Measurements from ENCODE around the gene EFL1.

Gene EFL1

GRCh38 chr15:82130248-82130647, 132.3 kb downstream of the EFL1 start:
- no peaks in the 10 kb centered on the region for H3K27me3 ChIP-seq (ENCODE audit: insufficient read depth, insufficient read length)
- no peak overlapping the region for H3K4me3 ChIP-seq (ENCODE audit: insufficient read length, low read depth)
- H3K36me3 ChIP-seq (ENCODE audit: insufficient read depth, insufficient read length, low read length) = peaks cover 13% of the 10 kb centered on the region
- TF ChIP-seq SUZ12 (IDR thresholded peaks at IDR 0.05; ENCODE audit: extremely low read depth, insufficient read depth, insufficient read length) (no peak), YY1 (IDR thresholded peaks at IDR 0.05; ENCODE audit: insufficient read depth, insufficient read length) (no peak), ZNF274 (IDR thresholded peaks at IDR 0.05; ENCODE audit: low read depth, low read length) (no peak)
- DNase-seq (ENCODE audit: low read depth, low spot score) = no peak
- no peaks in the 10 kb centered on the region for H3K9me3 ChIP-seq (ENCODE audit: insufficient read depth, low read length)
- H3K4me1 ChIP-seq (ENCODE audit: insufficient read depth, insufficient read length) = no peaks in the 10 kb centered on the region
- H3K9ac ChIP-seq (ENCODE audit: insufficient read length, low read depth) = no peak overlapping the region

GRCh38 chr15:82129761-82130160, 132.8 kb downstream of the EFL1 start:
- Histone ChIP-seq H3K9me3 (ENCODE audit: insufficient read depth, low read length) (no peaks in the 10 kb centered on the region), H3K4me1 (ENCODE audit: insufficient read depth, insufficient read length) (no peaks in the 10 kb centered on the region), H3K27me3 (ENCODE audit: insufficient read depth, insufficient read length) (no peaks in the 10 kb centered on the region), H3K36me3 (ENCODE audit: insufficient read depth, insufficient read length, low read length) (peaks cover 13% of the 10 kb centered on the region), H3K4me3 (ENCODE audit: insufficient read length, low read depth) (no peak overlapping the region), H3K9ac (ENCODE audit: insufficient read length, low read depth) (no peak overlapping the region)
- TF ChIP-seq ZNF274 (IDR thresholded peaks at IDR 0.05; ENCODE audit: low read depth, low read length) (no peak), SUZ12 (IDR thresholded peaks at IDR 0.05; ENCODE audit: extremely low read depth, insufficient read depth, insufficient read length) (no peak), YY1 (IDR thresholded peaks at IDR 0.05; ENCODE audit: insufficient read depth, insufficient read length) (no peak)
- no peak for DNase-seq (ENCODE audit: low read depth, low spot score)

- Histone ChIP-seq H3K4me1 (ENCODE audit: insufficient read depth, insufficient read length) (no peaks in the 10 kb centered on the region), H3K9me3 (ENCODE audit: insufficient read depth, low read length) (no peaks in the 10 kb centered on the region), H3K9ac (ENCODE audit: insufficient read length, low read depth) (no peak overlapping the region), H3K36me3 (ENCODE audit: insufficient read depth, insufficient read length, low read length) (peaks cover 13% of the 10 kb centered on the region), H3K4me3 (ENCODE audit: insufficient read length, low read depth) (no peak overlapping the region), H3K27me3 (ENCODE audit: insufficient read depth, insufficient read length) (no peaks in the 10 kb centered on the region)
- DNase-seq (ENCODE audit: low read depth, low spot score) = no peak
- TF ChIP-seq ZNF274 (IDR thresholded peaks at IDR 0.05; ENCODE audit: low read depth, low read length) = no peak
- no peak for TF ChIP-seq SUZ12 (IDR thresholded peaks at IDR 0.05; ENCODE audit: extremely low read depth, insufficient read depth, insufficient read length)
- no peak for TF ChIP-seq YY1 (IDR thresholded peaks at IDR 0.05; ENCODE audit: insufficient read depth, insufficient read length)
These were observed 133.3 kb downstream of the EFL1 start for GRCh38 chr15:82129149-82129692.

- no peaks in the 10 kb centered on the region for H3K9me3 ChIP-seq (ENCODE audit: insufficient read depth, low read length)
- TF ChIP-seq YY1 (IDR thresholded peaks at IDR 0.05; ENCODE audit: insufficient read depth, insufficient read length) (no peak), SUZ12 (IDR thresholded peaks at IDR 0.05; ENCODE audit: extremely low read depth, insufficient read depth, insufficient read length) (no peak), ZNF274 (IDR thresholded peaks at IDR 0.05; ENCODE audit: low read depth, low read length) (no peak)
- no peaks in the 10 kb centered on the region for H3K27me3 ChIP-seq (ENCODE audit: insufficient read depth, insufficient read length)
- H3K4me3 ChIP-seq (ENCODE audit: insufficient read length, low read depth) = no peak overlapping the region
- no peak overlapping the region for H3K9ac ChIP-seq (ENCODE audit: insufficient read length, low read depth)
- H3K36me3 ChIP-seq (ENCODE audit: insufficient read depth, insufficient read length, low read length) = peaks cover 13% of the 10 kb centered on the region
- H3K4me1 ChIP-seq (ENCODE audit: insufficient read depth, insufficient read length) = no peaks in the 10 kb centered on the region
- DNase-seq (ENCODE audit: low read depth, low spot score) = no peak
These were observed 134.0 kb downstream of the EFL1 start for GRCh38 chr15:82128401-82129148.

GRCh38 chr15:82127581-82127980, 135.0 kb downstream of the EFL1 start:
- H3K36me3 ChIP-seq (ENCODE audit: insufficient read depth, insufficient read length, low read length) = peaks cover 13% of the 10 kb centered on the region
- no peaks in the 10 kb centered on the region for H3K9me3 ChIP-seq (ENCODE audit: insufficient read depth, low read length)
- H3K9ac ChIP-seq (ENCODE audit: insufficient read length, low read depth) = no peak overlapping the region
- no peak overlapping the region for H3K4me3 ChIP-seq (ENCODE audit: insufficient read length, low read depth)
- no peaks in the 10 kb centered on the region for H3K27me3 ChIP-seq (ENCODE audit: insufficient read depth, insufficient read length)
- DNase-seq (ENCODE audit: low read depth, low spot score) = no peak
- TF ChIP-seq ZNF274 (IDR thresholded peaks at IDR 0.05; ENCODE audit: low read depth, low read length) (no peak), SUZ12 (IDR thresholded peaks at IDR 0.05; ENCODE audit: extremely low read depth, insufficient read depth, insufficient read length) (no peak), YY1 (IDR thresholded peaks at IDR 0.05; ENCODE audit: insufficient read depth, insufficient read length) (no peak)
- H3K4me1 ChIP-seq (ENCODE audit: insufficient read depth, insufficient read length) = no peaks in the 10 kb centered on the region

- no peak for DNase-seq (ENCODE audit: low read depth, low spot score)
- no peaks in the 10 kb centered on the region for H3K9me3 ChIP-seq (ENCODE audit: insufficient read depth, low read length)
- H3K27me3 ChIP-seq (ENCODE audit: insufficient read depth, insufficient read length) = no peaks in the 10 kb centered on the region
- no peak overlapping the region for H3K9ac ChIP-seq (ENCODE audit: insufficient read length, low read depth)
- H3K4me3 ChIP-seq (ENCODE audit: insufficient read length, low read depth) = no peak overlapping the region
- no peak for TF ChIP-seq ZNF274 (IDR thresholded peaks at IDR 0.05; ENCODE audit: low read depth, low read length)
- no peak for TF ChIP-seq SUZ12 (IDR thresholded peaks at IDR 0.05; ENCODE audit: extremely low read depth, insufficient read depth, insufficient read length)
- no peak for TF ChIP-seq YY1 (IDR thresholded peaks at IDR 0.05; ENCODE audit: insufficient read depth, insufficient read length)
- peaks cover 13% of the 10 kb centered on the region for H3K36me3 ChIP-seq (ENCODE audit: insufficient read depth, insufficient read length, low read length)
- H3K4me1 ChIP-seq (ENCODE audit: insufficient read depth, insufficient read length) = no peaks in the 10 kb centered on the region
These were observed 136.2 kb downstream of the EFL1 start for GRCh38 chr15:82126346-82126745.

Data from NT2/D1 (cell line).